Measurements from ENCODE around the gene PSMB11.

PSMB11 gene

GRCh38 chr14:23018107-23018506, 23.9 kb upstream of the PSMB11 start:
- no peak for TF ChIP-seq CTCF (IDR thresholded peaks at IDR 0.05; ENCODE audit: borderline replicate concordance, insufficient read depth, low read depth, low read length)

GRCh38 chr14:23020143-23021128, 21.6 kb upstream of the PSMB11 start:
- TF ChIP-seq CTCF (IDR thresholded peaks at IDR 0.05; ENCODE audit: borderline replicate concordance, insufficient read depth, low read depth, low read length): no peak

More at GRCh38 chr14:23018107-23018506, 23.9 kb upstream of the PSMB11 start:
- no peak overlapping the region for H3K4me3 ChIP-seq (ENCODE audit: low read depth, low read length)

GRCh38 chr14:23021434-23021833, 20.6 kb upstream of the PSMB11 start:
- no peak overlapping the region for H3K4me3 ChIP-seq (ENCODE audit: low read depth, low read length)
- TF ChIP-seq CTCF (IDR thresholded peaks at IDR 0.05; ENCODE audit: borderline replicate concordance, insufficient read depth, low read depth, low read length): no peak

More at GRCh38 chr14:23020143-23021128, 21.6 kb upstream of the PSMB11 start:
- H3K4me3 ChIP-seq (ENCODE audit: low read depth, low read length): no peak overlapping the region

GRCh38 chr14:23021889-23022442, 20.0 kb upstream of the PSMB11 start:
- no peak overlapping the region for H3K4me3 ChIP-seq (ENCODE audit: low read depth, low read length)
- TF ChIP-seq CTCF (IDR thresholded peaks at IDR 0.05; ENCODE audit: borderline replicate concordance, insufficient read depth, low read depth, low read length): no peak

GRCh38 chr14:23023022-23023794, 18.8 kb upstream of the PSMB11 start:
- no peak overlapping the region for H3K4me3 ChIP-seq (ENCODE audit: low read depth, low read length)
- TF ChIP-seq CTCF (IDR thresholded peaks at IDR 0.05; ENCODE audit: borderline replicate concordance, insufficient read depth, low read depth, low read length): no peak

- no peak overlapping the region for H3K4me3 ChIP-seq (ENCODE audit: low read depth, low read length)
- TF ChIP-seq CTCF (IDR thresholded peaks at IDR 0.05; ENCODE audit: borderline replicate concordance, insufficient read depth, low read depth, low read length): no peak
These were observed 18.2 kb upstream of the PSMB11 start for GRCh38 chr14:23023795-23024152.

Data from GM12875 (cell line).